Measurements from ENCODE around the gene MEGF11.

- TF ChIP-seq CTCF (IDR thresholded peaks at IDR 0.05; ENCODE audit: insufficient read depth, low read length, poor library complexity, severe bottlenecking) (no peak), EZH2phosphoT487 (conservative IDR thresholded peaks at IDR 0.05; ENCODE audit: low read length) (no peak)
Measured at GRCh38 chr15:66128116-66128680, 125.4 kb downstream of the MEGF11 start.
